A549 treated with CpdA at 1 μM for 4 hours (cell line): ENCODE results near the gene MYH2. TPM values are rescaled to one million over a fixed set of nuclear protein-coding genes. Genes with fewer than 3 reads are reported as not detected.

Experiments used
- total RNA-seq: library from RNA; stranded (reverse); fragments of 200-300 nt; extraction: Qiagen RNA extraction; gene quantifications from 5 replicates; pipeline ENCODE4 v1.2.3, GENCODE V29; 2022; ENCODE audit warnings: low read depth

Gene MYH2
- total RNA-seq: not detected in 5 replicates

GRCh38 chr17:10549096-10549842 lies at the start of gene MYH2:
Gene MYH2 (minus strand): TSS chr17:10549658. CDS start chr17:10547920, 1,738 bp downstream.

GRCh38 chr17:10518271-10519037 lies 31.0 kb downstream of the MYH2 start, which contains the start of gene MYH1:
Gene MYH1 (minus strand): TSS chr17:10518542. CDS start chr17:10516642, 1,900 bp downstream.

Other genes with a start within 250 kb of the MYH2 start
- gene MYH13, start 176.7 kb downstream of the MYH2 start, total RNA-seq: not detected in 5 replicates
- not detected in 5 replicates for gene MYH8, start 127.7 kb downstream of the MYH2 start, total RNA-seq
- gene MYH4, start 80.1 kb downstream of the MYH2 start, total RNA-seq: not detected in 5 replicates
- not detected in 5 replicates for gene MYH1, start 31.1 kb downstream of the MYH2 start, total RNA-seq
- 0.77 to 1.8 TPM (median 0.91 TPM) in 5 replicates for gene MYH3, start 107.7 kb upstream of the MYH2 start, total RNA-seq
- gene SCO1, start 147.9 kb upstream of the MYH2 start, total RNA-seq: 51.4 to 64.5 TPM (median 59.7 TPM) in 5 replicates
- 5.7 to 8.7 TPM (median 8.2 TPM) in 5 replicates for gene ADPRM, start 147.9 kb upstream of the MYH2 start, total RNA-seq
- gene TMEM220, start 180.4 kb upstream of the MYH2 start, total RNA-seq: 2.2 to 3.6 TPM (median 2.7 TPM) in 5 replicates